GM21515 (cell line): Measurements from ENCODE around the gene BRCA2.

Experiments used
- ATAC-seq: cut with Tn5 transposase; IDR thresholded peaks from one replicate; pipeline ENCODE4 v1.9.1; 2021; ENCODE audit not compliant: unreplicated experiment

BRCA2 gene

GRCh38 chr13:32426990-32427851, 111.9 kb downstream of the BRCA2 start:
- ATAC-seq, result peak; percentile 22

- peak; percentile 68 for ATAC-seq
These were observed 112.7 kb downstream of the BRCA2 start, which contains the start of gene N4BP2L1 for GRCh38 chr13:32427852-32428580. TSS of gene N4BP2L1 (minus strand) at chr13:32428130. CDS start at chr13:32428082, 48 bp downstream.

GRCh38 chr13:32428581-32429432, 113.5 kb downstream of the BRCA2 start:
- ATAC-seq, result no peak

GRCh38 chr13:32429433-32429909, 114.2 kb downstream of the BRCA2 start:
- no peak for ATAC-seq

GRCh38 chr13:32430018-32430747, 114.9 kb downstream of the BRCA2 start:
- ATAC-seq, result no peak

- ATAC-seq, result no peak
These were observed 116.1 kb downstream of the BRCA2 start for GRCh38 chr13:32431361-32431760.

GRCh38 chr13:32432856-32433255, 117.5 kb downstream of the BRCA2 start:
- ATAC-seq, result no peak

- no peak for ATAC-seq
These were observed 123.6 kb downstream of the BRCA2 start for GRCh38 chr13:32438871-32439270.

- no peak for ATAC-seq
These were observed 127.8 kb downstream of the BRCA2 start for GRCh38 chr13:32443111-32443510.

- no peak for ATAC-seq
These were observed 130.2 kb downstream of the BRCA2 start for GRCh38 chr13:32445461-32445860.

- ATAC-seq, result no peak
These were observed 130.9 kb downstream of the BRCA2 start for GRCh38 chr13:32446220-32446619.

GRCh38 chr13:32446773-32447465, 131.6 kb downstream of the BRCA2 start:
- ATAC-seq, result no peak

- ATAC-seq, result no peak
These were observed 132.8 kb downstream of the BRCA2 start for GRCh38 chr13:32447894-32448623.

GRCh38 chr13:32448972-32449371, 133.7 kb downstream of the BRCA2 start:
- no peak for ATAC-seq
